Left colon (tissue), 2 donors: ENCODE data around the gene CLEC16A. TPM values are rescaled to one million over a fixed set of nuclear protein-coding genes. Genes with fewer than 3 reads are reported as not detected.

Experiments
- ATAC-seq: fragments of 200-7000 bp; cut with Tn5 transposase; one replicate; pipeline ENCODE4 v1.9.1; 2020; ENCODE audit warnings: mild to moderate bottlenecking, moderate library complexity
- DNase-seq, 2 donors: peaks; one replicate each; pipeline ENCODE4 v3.0.0-alpha.2; 2020
- intact Hi-C, 2 donors: fragments of 100-400 bp; cut with DNase I in 1 of 2; cut with micrococcal nuclease in 1 of 2; formaldehyde crosslinking; loops; one replicate each; pipeline versions ENCODE4 v1.11.2 to v1.14.0; 2022; cut with DNase I, micrococcal nuclease
- total RNA-seq, 2 donors: library from RNA; stranded (reverse); fragmentation: NEBNext Ultra II Directional; extraction: Animal tissue kit (Norgen Biotek cat#: 25700); gene quantifications; one replicate each; pipeline ENCODE4 v1.2.1, GENCODE V29; 2021
- donor health status: DM: no; HTN: no; CAD: no.
- donor health status: DM: yes; HTN: yes; CAD: no.

The CLEC16A gene
- total RNA-seq, 2 donors from 2014 or later: 27.3 to 41.6 TPM

DNA sequence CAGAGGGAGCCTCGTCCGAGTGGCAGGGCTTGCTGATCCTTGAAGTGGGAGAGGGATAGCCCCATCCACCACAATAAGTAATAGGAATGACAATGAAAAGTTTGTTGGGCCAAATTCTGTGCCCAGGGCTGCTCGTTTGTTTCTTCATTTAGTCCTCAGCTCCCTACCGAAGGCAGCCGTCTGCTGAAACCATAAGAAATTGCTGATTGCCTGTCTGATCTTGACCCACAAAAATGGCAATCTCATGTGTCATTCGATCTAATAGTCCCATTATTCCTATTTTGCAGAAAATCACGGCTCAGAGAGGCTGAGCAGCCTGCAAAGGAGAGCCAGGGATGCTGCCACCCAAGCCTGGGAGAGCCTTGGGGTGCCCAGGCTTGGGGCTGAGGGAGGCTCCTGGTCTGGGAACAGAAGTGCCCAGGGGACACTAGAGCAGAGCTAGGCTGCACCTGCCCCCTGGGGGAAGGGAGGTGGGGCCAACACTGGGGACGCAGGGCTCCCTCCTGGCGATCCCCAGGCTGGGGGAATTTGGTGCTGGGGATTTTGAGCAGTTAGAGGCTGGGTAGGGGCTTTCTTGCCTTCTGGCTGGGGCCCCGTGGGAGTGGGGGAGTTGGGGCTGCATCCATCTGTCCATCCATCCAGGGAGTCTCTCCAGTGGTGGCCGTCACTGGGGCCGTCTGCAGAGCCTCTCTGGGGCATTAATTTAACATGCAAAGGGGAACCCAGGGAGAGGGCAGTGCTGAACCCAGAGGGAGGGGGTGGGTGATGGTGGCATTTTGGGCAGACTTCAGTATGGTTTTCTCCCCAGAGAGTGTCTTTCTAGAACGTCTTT, 258.1 kb downstream of the CLEC16A start:
- ATAC-seq (no peak), DNase-seq (no peak)
- intact Hi-C loops: no loop called here

DNA sequence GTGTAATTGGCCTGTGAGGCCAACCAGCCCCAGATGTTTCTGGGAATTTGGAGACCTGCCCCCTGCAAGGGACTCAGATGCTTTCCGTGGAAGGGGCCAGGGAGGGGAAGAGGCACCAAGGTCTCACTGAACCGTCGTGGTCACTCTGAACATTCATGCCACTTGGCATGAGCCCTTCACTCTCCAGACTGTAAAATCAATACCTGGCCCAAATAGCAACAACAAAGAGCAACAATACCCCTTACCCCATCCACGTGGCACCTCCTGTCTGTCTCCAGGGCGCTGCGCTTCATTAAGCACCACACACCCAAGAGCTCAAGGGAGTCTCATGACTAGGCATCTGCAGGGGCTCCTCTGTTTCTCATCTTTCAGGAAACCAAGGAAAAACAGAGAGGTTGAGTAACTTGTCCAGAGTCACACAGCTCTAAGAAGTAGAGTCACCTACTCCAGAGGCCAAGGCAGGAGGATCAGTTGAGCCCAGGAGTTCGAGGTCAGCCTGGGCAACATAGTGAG, 258.8 kb downstream of the CLEC16A start:
- intact Hi-C loops: no loop called here
- no peak for ATAC-seq

GRCh38 chr16:11204513-11205047, 260.2 kb downstream of the CLEC16A start:
- intact Hi-C loops: no loop called here
- DNase-seq: no peak
- no peak for ATAC-seq

More for the DNA sequence above, 258.8 kb downstream of the CLEC16A start:
- DNase-seq: no peak

DNA sequence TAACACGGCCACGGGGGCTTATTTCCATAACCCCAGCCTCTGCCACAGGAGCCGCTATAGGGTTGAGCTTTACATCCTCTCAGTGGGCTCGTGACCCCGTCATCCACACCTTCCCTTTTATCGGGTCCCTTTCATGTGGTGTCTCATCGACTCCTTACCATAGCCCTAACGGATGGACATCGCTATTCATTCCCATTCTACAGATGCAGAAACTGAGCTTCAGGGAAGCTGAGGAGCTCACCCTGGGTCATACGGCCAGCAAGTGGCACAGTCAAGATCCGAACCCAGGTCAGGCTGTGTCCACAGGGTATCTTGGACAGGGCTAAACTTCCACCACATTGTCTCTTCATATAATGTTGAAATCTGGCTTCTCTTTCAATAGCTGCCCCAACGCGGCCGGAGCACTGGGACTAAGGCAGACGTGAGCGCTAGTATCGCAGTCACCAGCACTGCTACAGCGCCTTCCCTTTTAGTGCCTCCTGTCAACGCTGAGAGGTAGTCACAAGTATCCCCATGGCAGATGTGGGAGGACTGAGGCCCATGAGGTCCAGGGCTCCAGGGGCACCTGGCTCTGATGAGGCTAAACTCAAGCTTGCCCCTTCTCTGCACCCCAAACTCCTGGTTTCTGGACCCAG, 260.8 kb downstream of the CLEC16A start:
- DNase-seq (no peak), ATAC-seq (peak; percentile 12)
- intact Hi-C loops: no loop called here

GRCh38 chr16:11205754-11206581, 261.6 kb downstream of the CLEC16A start:
- intact Hi-C loops: no loop called here
- ATAC-seq (peak; percentile 78), DNase-seq (peak; percentile 39 to 59)

- ATAC-seq: no peak
- DNase-seq: no peak
- intact Hi-C loops: no loop called here
These were observed 263.3 kb downstream of the CLEC16A start for GRCh38 chr16:11207646-11208045.

DNA sequence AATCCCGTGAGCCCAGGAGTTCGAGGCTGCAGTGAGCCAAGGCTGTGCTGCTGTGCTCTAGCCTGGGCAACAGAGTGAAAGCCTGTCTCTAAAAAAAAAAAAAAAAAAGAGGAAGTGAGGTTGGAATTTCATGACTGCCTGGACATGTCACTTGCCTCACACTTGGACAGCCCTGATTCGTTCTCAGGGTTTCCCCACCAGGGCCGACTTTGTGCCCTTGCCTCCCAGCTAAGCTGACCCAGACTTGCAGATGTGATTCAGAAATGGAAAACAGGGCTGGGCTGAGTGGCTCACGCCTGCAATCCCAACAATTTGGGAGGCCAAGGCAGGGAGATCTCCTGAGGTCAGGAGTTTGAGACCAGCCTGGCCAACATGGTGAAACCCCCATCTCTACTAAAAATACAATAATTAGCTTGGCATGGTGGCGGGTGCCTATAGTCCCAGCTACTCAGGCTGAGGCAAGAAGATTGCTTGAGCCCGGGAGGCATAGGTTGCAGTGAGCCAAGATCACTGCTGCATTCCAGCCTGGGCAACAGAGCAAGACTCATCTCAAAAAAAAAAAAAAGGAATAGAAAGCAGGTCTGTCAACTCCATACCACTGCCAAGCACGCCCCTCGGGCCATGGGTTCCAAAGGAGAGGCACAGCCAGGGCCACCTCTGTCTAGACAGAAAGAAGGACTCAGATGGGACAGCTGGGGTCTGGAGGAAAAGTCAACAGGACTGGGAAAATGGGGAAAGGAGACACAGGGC, 264.7 kb downstream of the CLEC16A start:
- intact Hi-C loops: no loop called here
- DNase-seq (no peak), ATAC-seq (no peak)

DNA sequence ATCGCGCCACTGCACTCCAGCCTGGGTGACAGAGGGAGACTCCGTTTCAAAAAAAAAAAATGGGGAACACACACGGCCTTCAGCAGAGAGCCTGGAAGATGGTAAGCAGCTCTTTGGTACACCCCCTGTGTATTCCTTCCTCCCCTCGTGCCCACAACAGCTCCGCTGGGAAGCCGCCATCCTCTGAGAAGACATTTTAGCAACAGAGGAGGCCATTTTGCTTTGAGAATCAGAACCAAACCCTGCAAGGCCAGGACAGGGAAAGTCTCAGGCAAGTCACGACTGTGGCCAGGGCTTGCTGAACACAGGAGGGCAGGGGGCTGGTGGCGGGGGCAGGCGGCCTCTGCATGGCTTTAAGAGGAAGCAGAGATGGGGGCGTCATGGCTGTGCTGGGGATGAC, 265.9 kb downstream of the CLEC16A start:
- DNase-seq (no peak), ATAC-seq (no peak)
- intact Hi-C loops: no loop called here

DNA sequence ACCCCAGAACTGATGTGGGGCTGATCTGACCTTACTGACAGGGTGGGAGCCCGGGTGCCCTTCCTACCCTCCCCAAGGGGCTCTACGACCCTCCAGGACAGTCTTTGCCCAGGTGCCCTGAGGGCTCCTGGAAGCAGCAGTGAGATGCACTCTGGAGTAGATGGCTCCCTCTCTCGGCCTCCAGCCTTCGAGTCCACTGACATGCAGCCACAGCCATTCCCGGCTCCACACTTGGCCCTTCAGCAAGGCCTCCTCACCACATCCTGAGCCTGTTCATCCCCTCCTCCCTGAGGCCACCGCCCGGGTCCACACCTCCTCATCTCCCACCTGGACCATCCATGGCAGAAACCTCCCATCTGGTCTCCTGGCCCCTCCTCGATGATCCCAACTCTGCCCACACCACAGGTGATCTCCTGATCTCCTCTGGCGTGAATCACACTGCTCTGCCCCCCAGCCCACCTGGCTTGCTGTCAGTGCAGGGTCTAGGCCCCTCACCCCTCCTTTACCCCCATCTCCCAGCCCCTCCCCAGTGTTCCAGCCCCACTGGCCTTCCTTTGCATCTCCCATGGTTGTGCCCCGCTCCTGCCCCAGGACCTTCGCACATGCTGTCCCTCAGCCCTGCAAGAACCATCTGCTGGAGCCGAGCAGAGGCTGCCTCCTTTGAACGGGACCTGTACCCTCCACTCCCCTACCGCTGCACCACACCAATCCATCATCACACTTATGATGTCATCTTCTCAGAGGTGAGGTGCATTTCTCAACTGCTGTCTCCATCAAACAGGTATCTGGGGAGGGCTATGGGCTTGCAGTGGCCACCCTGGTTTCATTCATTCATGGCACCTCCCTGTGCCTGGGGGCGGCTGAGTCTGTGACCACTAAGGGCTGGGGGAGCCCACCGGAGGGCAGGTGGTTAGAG, 267.0 kb downstream of the CLEC16A start:
- ATAC-seq (no peak), DNase-seq (no peak)
- intact Hi-C loops: no loop called here

DNA sequence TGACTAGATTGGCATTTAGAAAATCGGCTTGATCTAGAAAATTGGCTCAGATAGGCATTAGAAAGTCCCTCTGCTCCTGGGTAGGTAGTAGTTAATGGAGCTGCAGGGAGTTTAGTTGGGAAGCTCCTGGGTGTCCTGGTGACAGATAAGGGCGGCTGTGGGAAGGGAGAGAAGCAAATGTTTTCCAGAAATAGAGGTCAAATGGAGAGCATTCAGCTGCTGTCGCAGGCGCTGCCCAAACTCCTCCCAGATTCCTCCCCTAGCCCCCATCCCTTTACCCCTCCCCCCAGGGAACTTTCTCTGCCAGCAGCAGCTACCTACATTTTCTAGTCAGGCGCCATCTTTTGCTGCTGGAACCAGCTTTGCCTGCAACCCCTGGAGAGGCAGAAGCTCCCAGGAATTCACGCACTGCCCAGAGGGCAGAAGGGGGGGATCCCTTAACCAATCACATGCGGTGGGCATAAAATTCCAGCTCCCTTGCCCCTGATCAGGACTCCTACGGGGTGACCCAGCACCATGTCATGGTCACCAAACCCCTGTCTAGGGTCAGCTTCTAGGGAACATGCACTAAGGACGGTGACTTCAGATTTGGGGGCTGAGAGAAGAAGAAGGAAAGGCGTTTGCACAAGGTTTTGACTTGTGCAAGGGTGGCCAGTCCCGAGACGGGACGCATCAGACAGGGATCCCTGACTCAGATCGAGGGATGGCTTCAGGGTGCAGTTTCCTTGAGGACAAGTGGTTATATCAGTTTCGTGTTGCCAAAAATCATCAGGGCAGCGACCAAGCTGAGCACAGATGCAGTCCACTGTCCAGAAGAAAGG, 267.8 kb downstream of the CLEC16A start:
- DNase-seq (no peak), ATAC-seq (no peak)
- intact Hi-C loops: no loop called here

GRCh38 chr16:11212798-11213196, 268.4 kb downstream of the CLEC16A start:
- intact Hi-C loops: no loop called here
- DNase-seq (no peak), ATAC-seq (no peak)

DNA sequence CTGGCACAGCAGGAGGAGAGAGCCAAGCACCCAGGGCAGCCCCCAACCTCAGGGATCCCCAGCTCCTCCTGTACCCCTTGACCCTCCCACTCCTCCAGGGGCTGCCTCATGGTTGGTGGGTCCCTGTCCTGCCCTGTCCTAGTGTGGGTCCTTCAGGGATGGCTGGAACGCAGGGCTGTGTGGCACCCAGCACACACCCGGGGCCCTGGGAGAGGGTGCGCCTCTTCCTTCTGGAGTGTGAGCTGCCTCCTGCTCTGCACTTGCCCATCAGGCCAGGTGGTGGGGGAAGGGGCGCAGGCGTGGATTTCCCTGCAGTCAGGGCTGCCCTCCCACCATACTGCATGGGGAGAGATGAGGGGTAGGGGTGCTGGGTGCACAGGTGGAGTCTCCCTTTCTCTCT, 269.0 kb downstream of the CLEC16A start:
- intact Hi-C loops: no loop called here
- no peak for DNase-seq
- no peak for ATAC-seq

- no peak for DNase-seq
- ATAC-seq: no peak
- intact Hi-C loops: no loop called here
These were observed 269.4 kb downstream of the CLEC16A start for GRCh38 chr16:11213799-11214198.

GRCh38 chr16:11215935-11216556, 271.7 kb downstream of the CLEC16A start:
- intact Hi-C loops: no loop called here
- ATAC-seq (no peak), DNase-seq (no peak)

- intact Hi-C loops: no loop called here
- ATAC-seq (no peak), DNase-seq (no peak)
These were observed 273.6 kb downstream of the CLEC16A start for GRCh38 chr16:11217651-11218603.
